Keratinocyte (primary cell): ENCODE measurements around the gene RTEL1.

Source experiments
- EZH2 ChIP-seq: IDR thresholded peaks from one replicate; pipeline ENCODE4 v1.6.1; 2012; ENCODE audit warnings: inconsistent platforms, mild to moderate bottlenecking, low read length, moderate library complexity
- TF ChIP-seq, protein P1 (sequence below), 3 experiments: IDR thresholded peaks in 1 of 3; conservative IDR thresholded peaks in 1 of 3; optimal IDR thresholded peaks in 1 of 3; 2 replicates in 2 of 3; 3 replicates in 1 of 3; pipeline versions ENCODE3 to v1.5.1; 2011; ENCODE audit warnings: low read length in 3 of 3, mild to moderate bottlenecking in 3 of 3, moderate library complexity in 2 of 3, control low read depth in 1 of 3, inconsistent platforms in 1 of 3; ENCODE audit not compliant: insufficient read depth in 2 of 3; ENCODE audit errors: extremely low read depth in 1 of 3

- TF ChIP-seq, protein P1, sequence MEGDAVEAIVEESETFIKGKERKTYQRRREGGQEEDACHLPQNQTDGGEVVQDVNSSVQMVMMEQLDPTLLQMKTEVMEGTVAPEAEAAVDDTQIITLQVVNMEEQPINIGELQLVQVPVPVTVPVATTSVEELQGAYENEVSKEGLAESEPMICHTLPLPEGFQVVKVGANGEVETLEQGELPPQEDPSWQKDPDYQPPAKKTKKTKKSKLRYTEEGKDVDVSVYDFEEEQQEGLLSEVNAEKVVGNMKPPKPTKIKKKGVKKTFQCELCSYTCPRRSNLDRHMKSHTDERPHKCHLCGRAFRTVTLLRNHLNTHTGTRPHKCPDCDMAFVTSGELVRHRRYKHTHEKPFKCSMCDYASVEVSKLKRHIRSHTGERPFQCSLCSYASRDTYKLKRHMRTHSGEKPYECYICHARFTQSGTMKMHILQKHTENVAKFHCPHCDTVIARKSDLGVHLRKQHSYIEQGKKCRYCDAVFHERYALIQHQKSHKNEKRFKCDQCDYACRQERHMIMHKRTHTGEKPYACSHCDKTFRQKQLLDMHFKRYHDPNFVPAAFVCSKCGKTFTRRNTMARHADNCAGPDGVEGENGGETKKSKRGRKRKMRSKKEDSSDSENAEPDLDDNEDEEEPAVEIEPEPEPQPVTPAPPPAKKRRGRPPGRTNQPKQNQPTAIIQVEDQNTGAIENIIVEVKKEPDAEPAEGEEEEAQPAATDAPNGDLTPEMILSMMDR (optimal IDR thresholded peaks at IDR 0.05 in 1 of 3, IDR thresholded peaks at IDR 0.05 in 1 of 3, conservative IDR thresholded peaks at IDR 0.05 in 1 of 3; ENCODE audit: extremely low read depth in 1 of 3, insufficient read depth in 2 of 3, low read length in 3 of 3), result no peak
- no peak for TF ChIP-seq EZH2
Measured at GRCh38 chr20:63679799-63680305, 21.7 kb downstream of the RTEL1 start.
